Endothelial cell of umbilical vein (primary cell): ENCODE measurements around the gene DLGAP1. TPM values are rescaled to one million over a fixed set of nuclear protein-coding genes. Genes with fewer than 3 reads are reported as not detected.

Experiments
- BruUV-seq: library from RNA; stranded (reverse); fragments of 400-500 nt; replicated peaks from 2 replicates; lab custom pipeline; 2021; lab: Mats Ljungman, UMichigan
- CTCF ChIA-PET: fragments of 300-600, 350-600 bp; sonication (Branson Sonifier 250); formaldehyde crosslinking; loops from one replicate; lab custom pipeline; 2021; ENCODE audit warnings: antibody characterized with exemption, inconsistent platforms; lab: Charles Lee
- POLR2A ChIA-PET: fragments of 300-600, 350-600 bp; sonication (Branson Sonifier 250); formaldehyde crosslinking; loops from one replicate; lab custom pipeline; 2021; ENCODE audit warnings: antibody characterized with exemption, inconsistent platforms; lab: Charles Lee
- DNase-seq: peaks from one replicate; pipeline ENCODE4 v3.0.0-alpha.2; 2011; ENCODE audit warnings: low read depth, low spot score
- FAIRE-seq: peaks from 2 replicates; lab custom pipeline; 2011; peaks lifted over from hg19 to GRCh38; lab: Jason Lieb, UNC
- H2AFZ ChIP-seq: 2 replicates; pipeline ENCODE4 v1.6.0; 2012; ENCODE audit warnings: low read depth, low read length, control low read depth, inconsistent platforms
- H3K27ac ChIP-seq: 2 replicates; pipeline ENCODE4 v1.5.1; 2011; ENCODE audit warnings: low read depth, mild to moderate bottlenecking, control low read depth, low read length, moderate library complexity; ENCODE audit not compliant: insufficient read depth
- H3K27me3 ChIP-seq, 2 experiments: 2 replicates each; pipeline versions ENCODE4 v1.6.0 to v1.6.1; 2011; ENCODE audit warnings: low read length in 2 of 2, mixed read lengths in 1 of 2; ENCODE audit not compliant: control insufficient read depth in 2 of 2, insufficient read depth in 2 of 2
- H3K36me3 ChIP-seq, 2 experiments: 2 replicates in 1 of 2; 3 replicates in 1 of 2; pipeline ENCODE4 v1.5.1; 2011; ENCODE audit warnings: low read length in 2 of 2, mild to moderate bottlenecking in 1 of 2, moderate library complexity in 1 of 2; ENCODE audit not compliant: control insufficient read depth in 2 of 2, insufficient read depth in 2 of 2; ENCODE audit errors: extremely low read depth in 1 of 2
- H3K4me1 ChIP-seq: 3 replicates; pipeline ENCODE4 v1.5.1; 2011; ENCODE audit warnings: mild to moderate bottlenecking, low read length; ENCODE audit not compliant: control insufficient read depth, insufficient read depth; ENCODE audit errors: extremely low read depth
- H3K4me2 ChIP-seq: 2 replicates; pipeline ENCODE4 v1.6.1; 2011; ENCODE audit warnings: low read length, control low read depth, mixed read lengths; ENCODE audit not compliant: insufficient read depth
- H3K4me3 ChIP-seq, 3 experiments: fragments of 200-600 bp in 1 of 3; sonication (generic), shearing (Covaris generic) in 1 of 3; replicated peaks in 1 of 3; 2 replicates each; pipeline ENCODE4 v1.5.1; 2011 to 2016; ENCODE audit warnings: control low read depth in 3 of 3, low read length in 3 of 3, mild to moderate bottlenecking in 2 of 3, inconsistent platforms in 1 of 3, low read depth in 1 of 3, moderate library complexity in 1 of 3; ENCODE audit not compliant: insufficient read depth in 1 of 3
- H3K79me2 ChIP-seq: 2 replicates; pipeline ENCODE4 v1.6.0; 2012; ENCODE audit warnings: low read length, inconsistent platforms; ENCODE audit not compliant: control insufficient read depth, insufficient read depth
- H3K9ac ChIP-seq: replicated peaks from 2 replicates; pipeline ENCODE3; 2011; ENCODE audit warnings: low read length, control low read depth; ENCODE audit not compliant: insufficient read depth; ENCODE audit errors: extremely low read depth
- H3K9me1 ChIP-seq: replicated peaks from 3 replicates; pipeline ENCODE4 v1.6.0; 2011; ENCODE audit warnings: mild to moderate bottlenecking, low read length; ENCODE audit not compliant: control insufficient read depth, insufficient read depth; ENCODE audit errors: extremely low read depth
- H3K9me3 ChIP-seq: replicated peaks from 2 replicates; pipeline ENCODE4 v1.5.1; 2012; ENCODE audit warnings: low read length, inconsistent platforms; ENCODE audit not compliant: control insufficient read depth, insufficient read depth
- H4K20me1 ChIP-seq: replicated peaks from 2 replicates; pipeline ENCODE3; 2011; ENCODE audit warnings: mild to moderate bottlenecking, low read length; ENCODE audit not compliant: control insufficient read depth, insufficient read depth; ENCODE audit errors: extremely low read depth
- EZH2 ChIP-seq: IDR thresholded peaks from 2 replicates; pipeline ENCODE4 v1.6.1; 2012; ENCODE audit warnings: borderline replicate concordance, low read depth, mild to moderate bottlenecking, moderate library complexity, low read length, inconsistent platforms; ENCODE audit not compliant: severe bottlenecking
- FOS ChIP-seq: IDR thresholded peaks from 2 replicates; pipeline ENCODE4 v1.6.1; 2011; ENCODE audit warnings: mild to moderate bottlenecking, low read length, moderate library complexity, borderline replicate concordance; ENCODE audit not compliant: insufficient read depth
- GATA2 ChIP-seq: IDR thresholded peaks from 2 replicates; pipeline ENCODE4 v1.7.0; 2011; ENCODE audit warnings: low read depth, mild to moderate bottlenecking, moderate library complexity, mixed read lengths, low read length; ENCODE audit not compliant: insufficient read length, insufficient read depth
- JUN ChIP-seq: IDR thresholded peaks from 2 replicates; pipeline ENCODE4 v1.6.1; 2011; ENCODE audit warnings: borderline replicate concordance, low read depth; ENCODE audit not compliant: insufficient read length, insufficient read depth
- MYC ChIP-seq: IDR thresholded peaks from one replicate; pipeline ENCODE4 v1.6.1; 2011; ENCODE audit warnings: mild to moderate bottlenecking, low read depth, low read length
- POLR2A ChIP-seq: IDR thresholded peaks from 2 replicates; pipeline ENCODE4 v1.6.1; 2012; ENCODE audit warnings: low read depth, mild to moderate bottlenecking, control low read depth, low read length
- POLR2AphosphoS5 ChIP-seq: IDR thresholded peaks from 2 replicates; pipeline ENCODE4 v1.6.1; 2012; ENCODE audit warnings: low read depth, mild to moderate bottlenecking, control low read depth, low read length, moderate library complexity; ENCODE audit not compliant: insufficient read depth
- dilution Hi-C: fragments of 300-500 bp; cut with MboI; formaldehyde crosslinking; loops from one replicate; pipeline ENCODE4 v1.15.0; 2019; ENCODE audit warnings: low sequenced_read_pairs; ENCODE audit not compliant: extremely low pct_ligation_motif_present
- intact Hi-C: fragments of 100-400 bp; cut with micrococcal nuclease; formaldehyde crosslinking; loops from one replicate; pipeline ENCODE4 v1.10.0; 2022
- polyA plus RNA-seq, 4 experiments: library from polyadenylated mRNA; depleted of rRNA in 3 of 4; stranded (reverse) in 3 of 4; unstranded in 1 of 4; fragments of >200 nt; gene quantifications; 2 replicates each; pipeline versions ENCODE4 v1.2.1 to v1.2.3, GENCODE V29; 2011 to 2012; ENCODE audit warnings: missing spikeins in 1 of 4
- total RNA-seq: library from RNA; stranded (reverse); gene quantifications from 2 replicates; pipeline ENCODE4 v1.2.3, GENCODE V29; 2021
- TF ChIP-seq, protein P1 (sequence below): IDR thresholded peaks from 2 replicates; pipeline ENCODE4 v1.6.1; 2011; ENCODE audit not compliant: insufficient read depth, insufficient read length
- TF ChIP-seq, protein P2 (sequence below), 2 donors: IDR thresholded peaks; 1 replicate in 1 of 2; 2 replicates in 1 of 2; pipeline ENCODE4 v1.5.1; 2011; ENCODE audit warnings: low read length in 2 of 2, mild to moderate bottlenecking in 2 of 2, moderate library complexity in 2 of 2, control low read depth in 1 of 2, inconsistent platforms in 1 of 2, low read depth in 1 of 2; ENCODE audit not compliant: insufficient read depth in 1 of 2; ENCODE audit errors: extremely low read depth in 1 of 2

The DLGAP1 gene
- total and polyA plus RNA-seq, 2 donors (not counting 3 experiments of a cell fraction or from before 2014, with no cell fraction given): 0.04 TPM; not detected in 1

DNA sequence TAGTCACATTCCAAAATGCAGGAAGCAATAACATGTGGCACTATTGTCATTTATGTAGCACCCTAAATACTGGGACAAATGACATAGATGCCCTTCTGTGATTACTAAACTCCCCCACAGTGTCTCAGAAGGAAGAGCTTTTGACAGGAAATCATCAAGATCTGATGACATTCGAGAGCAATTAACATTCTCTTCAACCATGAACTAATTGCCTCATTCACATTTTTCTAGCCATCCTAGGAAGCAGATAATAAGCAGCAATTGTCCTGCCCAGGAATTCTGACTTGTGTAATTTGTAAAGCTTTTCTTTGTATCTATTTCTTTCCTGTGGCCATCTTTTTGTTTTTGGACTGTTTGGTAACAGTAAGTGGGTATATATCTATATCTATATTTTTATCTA, 712.6 kb downstream of the DLGAP1 start:
- no peak overlapping the region for H3K4me2 ChIP-seq
- intact Hi-C loops: no loop called here
- ChIA-PET CTCF (interaction anchor here (1.0 kb wide), 2 partner anchors 8 to 34 kb away, joined by 3 to 4 read pairs; no protein-coding TSS in a partner anchor), POLR2A (no interaction called here)
- no peaks in the 10 kb centered on the region for H3K27me3 ChIP-seq
- H3K4me1 ChIP-seq: peaks cover 14% of the 10 kb centered on the region
- no peaks in the 10 kb centered on the region for H3K79me2 ChIP-seq
- DNase-seq (no peak), FAIRE-seq (no peak)
- H2AFZ ChIP-seq: no peak overlapping the region
- no peaks in the 10 kb centered on the region for H3K36me3 ChIP-seq
- no peak overlapping the region for H3K4me3 ChIP-seq
- no peaks in the 10 kb centered on the region for H3K9me3 ChIP-seq
- BruUV-seq: no TSS peak
- H3K9ac ChIP-seq: no peak overlapping the region
- H4K20me1 ChIP-seq: no peaks in the 10 kb centered on the region
- dilution Hi-C loops: no loop called here
- TF ChIP-seq JUN (no peak), GATA2 (no peak), POLR2AphosphoS5 (no peak)
- H3K27ac ChIP-seq: no peak overlapping the region
- no peaks in the 10 kb centered on the region for H3K9me1 ChIP-seq

DNA sequence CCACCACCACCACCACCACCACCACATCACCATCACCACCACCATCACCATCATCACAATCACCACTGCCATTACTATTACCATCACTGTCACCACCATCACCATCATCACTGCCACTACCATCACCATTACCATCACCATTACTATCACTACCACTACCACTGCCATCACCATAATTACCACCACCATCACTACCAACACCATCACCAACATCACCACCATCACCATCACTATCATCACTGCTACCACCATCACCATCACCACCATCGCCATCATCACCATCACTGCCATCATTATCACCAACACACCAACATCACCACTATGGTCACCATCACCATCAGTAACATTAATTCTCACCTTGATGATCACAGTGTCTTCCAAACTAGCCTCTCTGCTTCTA, 713.8 kb downstream of the DLGAP1 start:
- no TSS peak for BruUV-seq
- H2AFZ ChIP-seq: no peak overlapping the region
- no peaks in the 10 kb centered on the region for H3K9me1 ChIP-seq
- no peak overlapping the region for H3K4me3 ChIP-seq
- no peak overlapping the region for H3K27ac ChIP-seq
- no peaks in the 10 kb centered on the region for H3K27me3 ChIP-seq
- no peaks in the 10 kb centered on the region for H3K36me3 ChIP-seq
- H3K79me2 ChIP-seq: no peaks in the 10 kb centered on the region
- peaks cover 3% of the 10 kb centered on the region for H3K4me1 ChIP-seq
- CTCF ChIA-PET: no interaction called here
- no peaks in the 10 kb centered on the region for H3K9me3 ChIP-seq
- TF ChIP-seq POLR2A (no peak), EZH2 (no peak), JUN (no peak), MYC (no peak), GATA2 (no peak), POLR2AphosphoS5 (no peak), FOS (no peak)
- TF ChIP-seq, protein P1, sequence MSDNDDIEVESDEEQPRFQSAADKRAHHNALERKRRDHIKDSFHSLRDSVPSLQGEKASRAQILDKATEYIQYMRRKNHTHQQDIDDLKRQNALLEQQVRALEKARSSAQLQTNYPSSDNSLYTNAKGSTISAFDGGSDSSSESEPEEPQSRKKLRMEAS: no peak
- TF ChIP-seq, protein P2, sequence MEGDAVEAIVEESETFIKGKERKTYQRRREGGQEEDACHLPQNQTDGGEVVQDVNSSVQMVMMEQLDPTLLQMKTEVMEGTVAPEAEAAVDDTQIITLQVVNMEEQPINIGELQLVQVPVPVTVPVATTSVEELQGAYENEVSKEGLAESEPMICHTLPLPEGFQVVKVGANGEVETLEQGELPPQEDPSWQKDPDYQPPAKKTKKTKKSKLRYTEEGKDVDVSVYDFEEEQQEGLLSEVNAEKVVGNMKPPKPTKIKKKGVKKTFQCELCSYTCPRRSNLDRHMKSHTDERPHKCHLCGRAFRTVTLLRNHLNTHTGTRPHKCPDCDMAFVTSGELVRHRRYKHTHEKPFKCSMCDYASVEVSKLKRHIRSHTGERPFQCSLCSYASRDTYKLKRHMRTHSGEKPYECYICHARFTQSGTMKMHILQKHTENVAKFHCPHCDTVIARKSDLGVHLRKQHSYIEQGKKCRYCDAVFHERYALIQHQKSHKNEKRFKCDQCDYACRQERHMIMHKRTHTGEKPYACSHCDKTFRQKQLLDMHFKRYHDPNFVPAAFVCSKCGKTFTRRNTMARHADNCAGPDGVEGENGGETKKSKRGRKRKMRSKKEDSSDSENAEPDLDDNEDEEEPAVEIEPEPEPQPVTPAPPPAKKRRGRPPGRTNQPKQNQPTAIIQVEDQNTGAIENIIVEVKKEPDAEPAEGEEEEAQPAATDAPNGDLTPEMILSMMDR (IDR thresholded peaks at IDR 0.05; ENCODE audit: extremely low read depth in 1 of 2, insufficient read depth in 1 of 2, low read depth in 1 of 2, low read length in 2 of 2): no peak
- no peak for DNase-seq
- POLR2A ChIA-PET: no interaction called here
- H4K20me1 ChIP-seq: no peaks in the 10 kb centered on the region
- intact Hi-C loops: no loop called here
- no peak overlapping the region for H3K9ac ChIP-seq
- dilution Hi-C loops: no loop called here
- no peak for FAIRE-seq
- H3K4me2 ChIP-seq: no peak overlapping the region
